Chondrocyte (in vitro differentiated cells): ENCODE data around the gene MAFG. TPM values are rescaled to one million over a fixed set of nuclear protein-coding genes. Genes with fewer than 3 reads are reported as not detected.

ENCODE experiments used
- DNase-seq: peaks from one replicate; pipeline ENCODE4 v3.0.0; 2021; ENCODE audit warnings: mixed read lengths, low spot score
- H3K27ac Mint-ChIP-seq: one replicate; pipeline ENCODE4 v1.8.0; 2021; ENCODE audit warnings: mild to moderate bottlenecking, moderate library complexity, mixed read lengths; ENCODE audit not compliant: unreplicated experiment
- H3K27me3 Mint-ChIP-seq: 2 replicates; pipeline ENCODE4 v1.8.0; 2021; ENCODE audit warnings: low read depth, mixed read lengths
- H3K36me3 Mint-ChIP-seq: 2 replicates; pipeline ENCODE4 v1.8.0; 2021; ENCODE audit warnings: low read depth, mixed read lengths
- H3K4me1 Mint-ChIP-seq: 2 replicates; pipeline ENCODE4 v1.8.0; 2021; ENCODE audit warnings: low read depth, mild to moderate bottlenecking, mixed read lengths
- H3K4me3 Mint-ChIP-seq: one replicate; pipeline ENCODE4 v1.8.0; 2021; ENCODE audit warnings: mild to moderate bottlenecking, moderate library complexity, mixed read lengths; ENCODE audit not compliant: unreplicated experiment
- H3K9me3 Mint-ChIP-seq: 2 replicates; pipeline ENCODE4 v1.8.0; 2021; ENCODE audit warnings: low read depth, mixed read lengths
- CTCF ChIP-seq: fragments of 200-600 bp; sonication (generic); IDR thresholded peaks from 2 replicates; pipeline ENCODE4 v1.5.0; 2021; ENCODE audit warnings: antibody characterized with exemption, mild to moderate bottlenecking, moderate library complexity
- total RNA-seq: library from RNA; stranded (reverse); gene quantifications from 3 replicates; pipeline ENCODE4 v1.2.1, GENCODE V29; 2021

The MAFG gene
- total RNA-seq, 1 donor from 2014 or later: 38.1 TPM

DNA sequence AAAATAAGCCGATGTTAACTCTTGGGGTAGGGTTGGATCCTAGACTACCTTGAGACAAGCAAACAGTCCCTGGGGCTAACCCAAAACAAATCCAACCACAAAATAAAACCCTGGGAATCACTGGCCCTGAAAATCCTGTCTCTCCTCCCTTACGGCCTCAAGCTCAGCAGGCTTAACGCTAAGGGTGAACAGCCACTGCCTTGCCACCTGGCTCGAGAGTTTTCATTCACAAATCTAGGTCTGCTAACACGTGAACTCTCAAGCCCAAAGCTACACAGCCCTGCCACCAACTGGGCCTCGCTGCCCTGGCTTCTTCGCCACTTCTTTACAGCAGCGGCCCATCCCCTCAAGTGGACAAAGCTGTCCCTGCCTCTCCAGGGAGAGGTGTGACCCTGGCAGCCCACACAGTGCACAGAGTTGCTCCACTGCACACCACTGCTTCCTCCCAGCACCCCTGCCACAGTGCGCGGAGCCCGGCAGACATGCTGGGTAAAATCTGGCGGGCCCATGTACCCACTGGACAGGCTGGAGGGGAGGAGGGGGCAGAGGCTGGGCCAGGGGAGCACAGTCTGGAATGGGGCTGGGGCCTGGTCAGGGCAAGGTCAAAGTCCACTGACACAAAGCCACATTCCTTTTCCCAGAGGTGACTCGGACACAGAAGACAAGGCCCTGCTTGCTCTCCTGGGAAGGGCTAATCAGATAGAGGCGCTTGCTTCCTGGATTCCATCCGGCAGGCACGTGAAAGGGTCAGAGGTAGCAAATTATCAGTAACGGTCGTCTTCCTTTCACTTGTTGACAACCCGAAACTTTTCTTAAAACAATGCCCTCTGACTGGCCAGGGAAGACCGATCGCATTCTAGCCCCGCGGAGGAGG, 17.3 kb downstream of the MAFG start:
- no peak for TF ChIP-seq CTCF
- H3K36me3 Mint-ChIP-seq: peaks cover 11% of the 10 kb centered on the region
- H3K4me3 Mint-ChIP-seq: peak overlapping the region; percentile 77
- peak overlapping the region; percentile 54 for H3K27ac Mint-ChIP-seq
- DNase-seq: no peak
- no peaks in the 10 kb centered on the region for H3K9me3 Mint-ChIP-seq
- H3K27me3 Mint-ChIP-seq: no peaks in the 10 kb centered on the region
- H3K4me1 Mint-ChIP-seq: peaks cover 10% of the 10 kb centered on the region

GRCh38 chr17:81909231-81909630, 18.3 kb downstream of the MAFG start:
- peaks cover 10% of the 10 kb centered on the region for H3K4me1 Mint-ChIP-seq
- H3K4me3 Mint-ChIP-seq: no peak overlapping the region
- no peaks in the 10 kb centered on the region for H3K9me3 Mint-ChIP-seq
- TF ChIP-seq CTCF: no peak
- peaks cover 9% of the 10 kb centered on the region for H3K36me3 Mint-ChIP-seq
- H3K27ac Mint-ChIP-seq: no peak overlapping the region
- no peaks in the 10 kb centered on the region for H3K27me3 Mint-ChIP-seq
- no peak for DNase-seq

- H3K27me3 Mint-ChIP-seq: no peaks in the 10 kb centered on the region
- peaks cover 9% of the 10 kb centered on the region for H3K36me3 Mint-ChIP-seq
- H3K4me3 Mint-ChIP-seq: no peak overlapping the region
- no peak for TF ChIP-seq CTCF
- peaks cover 10% of the 10 kb centered on the region for H3K4me1 Mint-ChIP-seq
- H3K9me3 Mint-ChIP-seq: no peaks in the 10 kb centered on the region
- DNase-seq: no peak
- no peak overlapping the region for H3K27ac Mint-ChIP-seq
These were observed 18.7 kb downstream of the MAFG start for GRCh38 chr17:81908793-81909192.

GRCh38 chr17:81907219-81908145, 20.1 kb downstream of the MAFG start:
- H3K4me1 Mint-ChIP-seq: peaks cover 10% of the 10 kb centered on the region
- peaks cover 4% of the 10 kb centered on the region for H3K36me3 Mint-ChIP-seq
- H3K9me3 Mint-ChIP-seq: no peaks in the 10 kb centered on the region
- no peak for DNase-seq
- H3K27ac Mint-ChIP-seq: no peak overlapping the region
- no peak overlapping the region for H3K4me3 Mint-ChIP-seq
- TF ChIP-seq CTCF: peak; percentile 20
- no peaks in the 10 kb centered on the region for H3K27me3 Mint-ChIP-seq

DNA sequence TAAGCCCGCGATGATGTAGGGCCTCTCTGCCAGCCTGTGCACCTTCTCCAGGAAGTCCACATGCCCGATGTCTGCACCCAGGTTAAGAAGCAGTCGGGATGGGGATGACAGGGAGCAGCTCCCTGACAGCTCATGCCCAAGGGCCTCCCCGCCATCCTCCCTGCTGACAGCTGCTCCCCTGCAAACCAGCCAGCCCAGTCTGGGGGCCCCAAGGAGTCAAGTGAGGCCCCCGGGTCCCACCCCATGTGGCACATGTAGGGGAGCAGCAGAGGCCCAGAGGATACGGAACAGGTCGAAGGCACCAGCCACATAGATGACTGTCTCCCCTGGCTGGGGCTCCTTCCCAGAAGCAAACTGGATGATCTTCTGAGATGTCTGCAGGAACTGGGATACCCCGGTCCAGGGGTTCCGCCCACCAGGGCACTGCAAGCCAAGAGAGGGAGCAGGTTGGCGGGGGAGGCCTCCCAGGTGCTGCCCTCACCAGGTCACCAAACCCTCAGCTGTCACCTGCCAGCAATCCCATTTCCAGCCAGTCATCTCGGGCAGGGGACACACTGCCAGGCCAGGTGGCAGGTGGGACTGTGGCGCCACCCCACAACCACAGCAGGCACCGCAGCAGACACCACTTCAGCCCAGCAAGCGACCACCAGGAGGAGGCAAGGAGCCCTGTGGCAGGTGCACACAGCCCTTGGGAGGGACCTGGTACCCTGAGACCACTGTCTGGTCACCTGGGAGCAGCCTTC, 20.9 kb downstream of the MAFG start:
- Mint-ChIP-seq H3K27me3 (no peaks in the 10 kb centered on the region), H3K9me3 (no peaks in the 10 kb centered on the region), H3K4me1 (peaks cover 10% of the 10 kb centered on the region), H3K27ac (no peak overlapping the region), H3K4me3 (no peak overlapping the region), H3K36me3 (peaks cover 4% of the 10 kb centered on the region)
- no peak for DNase-seq
- peak; percentile 12 for TF ChIP-seq CTCF
